Measurements from ENCODE around the gene ZNF853.
A peak's percentile ranks its signal among the peaks of the same experiment; 100 is the strongest.
"Not testable (repeated sequence)": the region's sequence is repeated elsewhere in the genome, so short reads cannot be mapped to it uniquely, and the experiment has no call there.

The ZNF853 gene

DNA sequence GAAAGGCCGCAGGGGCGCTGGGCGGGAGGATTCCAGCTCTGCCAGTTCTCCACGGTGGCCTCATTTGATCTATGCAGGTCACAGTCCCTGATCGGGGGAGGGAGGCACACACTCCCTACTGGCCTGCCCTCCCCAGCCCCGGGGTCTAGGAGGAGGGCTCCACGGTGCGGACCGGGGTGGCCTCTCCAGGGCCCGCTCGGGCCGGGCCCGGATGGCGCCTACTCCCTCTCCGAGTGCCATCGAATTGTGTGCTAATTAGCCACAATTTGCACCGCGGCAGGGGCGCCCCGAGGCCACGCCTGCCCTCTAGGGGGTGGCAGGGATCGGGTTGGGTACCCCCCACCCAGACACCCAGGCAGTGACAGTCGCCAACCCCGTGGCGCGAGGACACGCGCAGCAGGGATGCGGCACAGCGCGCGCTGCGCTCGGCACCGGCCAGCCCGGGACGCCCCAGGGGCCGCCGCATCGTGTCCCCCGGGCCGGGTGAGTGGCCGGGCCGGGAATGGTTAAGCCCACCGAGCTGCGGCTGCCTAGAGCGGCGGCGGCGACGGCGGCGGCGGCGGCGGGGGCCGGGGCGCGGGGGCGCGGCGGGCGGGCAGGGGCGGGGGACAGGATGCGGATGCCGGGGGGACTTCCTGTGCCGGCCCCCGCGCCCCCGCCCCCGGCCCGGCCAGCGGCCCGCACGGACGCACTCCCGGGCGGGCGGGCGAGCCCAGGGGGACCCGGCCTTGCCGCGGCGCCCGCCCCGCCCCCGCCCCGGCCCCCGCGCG is at the start of gene ZNF853:
TSS of gene ZNF853 (plus strand) at position 658 of the 770 bp plus-strand sequence. CDS start 565 bp downstream, outside the sequence.
- no peak for DNase-seq (ENCODE audit: low read depth)

DNA sequence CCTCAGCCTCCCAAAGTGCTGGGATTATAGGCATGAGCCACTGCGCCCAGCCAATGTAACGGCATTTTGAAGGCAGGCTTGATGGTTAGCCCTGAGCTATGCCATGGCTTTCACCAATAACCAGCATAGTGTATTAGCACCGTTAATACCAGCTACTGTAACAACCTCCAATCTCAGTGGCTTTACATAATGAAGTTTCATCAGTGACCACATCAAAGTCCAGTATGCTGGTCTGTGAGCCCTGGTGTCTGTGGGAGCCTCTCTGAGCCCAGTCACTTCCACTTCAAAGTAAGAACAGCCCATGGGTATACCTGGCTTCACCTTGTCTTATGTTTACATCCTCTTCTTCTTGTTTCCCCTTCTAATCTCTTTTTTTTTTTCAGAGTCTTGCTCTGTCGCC is 49.8 kb upstream of the ZNF853 start:
- DNase-seq (ENCODE audit: low read depth): no peak

DNA sequence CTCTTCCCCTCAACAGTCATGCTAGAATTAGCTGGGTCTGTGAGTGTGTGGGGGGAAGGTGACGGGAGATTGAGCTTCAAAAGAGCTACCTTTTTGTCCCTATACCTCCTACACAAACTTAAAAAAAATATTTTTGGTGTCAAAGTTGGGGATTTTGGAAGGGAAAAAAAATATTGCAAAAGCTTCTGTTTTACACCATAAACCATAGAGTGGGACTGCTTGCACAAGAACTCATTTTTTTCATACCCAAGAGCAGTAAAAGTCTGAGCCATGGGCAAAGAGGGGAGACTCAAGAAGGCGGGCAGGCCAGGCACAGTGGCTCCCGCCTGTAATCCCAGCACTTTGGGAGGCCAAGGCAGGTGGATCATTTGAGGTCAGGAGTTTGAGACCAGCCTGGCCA is 47.5 kb upstream of the ZNF853 start:
- DNase-seq (ENCODE audit: low read depth): no peak

DNA sequence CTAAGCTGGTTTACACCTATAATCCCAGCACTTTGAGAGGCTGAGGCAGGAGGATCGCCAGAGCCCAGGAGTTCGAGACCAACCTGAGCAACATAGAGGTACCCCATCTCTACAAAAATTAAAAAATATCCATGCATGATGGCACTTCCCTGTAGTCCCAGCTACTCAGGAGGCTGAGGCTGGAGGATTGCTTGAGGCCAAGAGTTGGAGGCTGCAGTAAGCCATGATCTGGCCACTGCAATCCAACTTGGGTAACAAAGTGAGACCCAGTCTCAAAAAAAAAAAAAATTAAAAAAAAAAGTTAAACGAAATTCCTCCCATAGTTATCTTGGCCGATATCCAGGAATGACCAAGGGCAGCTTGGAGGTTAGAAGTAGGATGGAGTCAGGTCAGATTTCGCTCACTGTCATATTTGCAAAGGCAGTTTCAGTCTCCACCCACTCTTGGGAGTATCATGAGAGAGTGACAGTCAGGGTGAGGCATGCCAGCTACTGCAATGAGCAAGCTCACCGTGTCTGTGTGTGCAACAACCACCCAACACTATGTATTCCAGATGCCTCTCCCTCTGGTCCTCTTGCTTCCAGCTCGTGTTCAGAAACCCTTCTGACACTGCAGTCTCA is 44.1 kb upstream of the ZNF853 start:
- DNase-seq (ENCODE audit: low read depth): no peak

DNA sequence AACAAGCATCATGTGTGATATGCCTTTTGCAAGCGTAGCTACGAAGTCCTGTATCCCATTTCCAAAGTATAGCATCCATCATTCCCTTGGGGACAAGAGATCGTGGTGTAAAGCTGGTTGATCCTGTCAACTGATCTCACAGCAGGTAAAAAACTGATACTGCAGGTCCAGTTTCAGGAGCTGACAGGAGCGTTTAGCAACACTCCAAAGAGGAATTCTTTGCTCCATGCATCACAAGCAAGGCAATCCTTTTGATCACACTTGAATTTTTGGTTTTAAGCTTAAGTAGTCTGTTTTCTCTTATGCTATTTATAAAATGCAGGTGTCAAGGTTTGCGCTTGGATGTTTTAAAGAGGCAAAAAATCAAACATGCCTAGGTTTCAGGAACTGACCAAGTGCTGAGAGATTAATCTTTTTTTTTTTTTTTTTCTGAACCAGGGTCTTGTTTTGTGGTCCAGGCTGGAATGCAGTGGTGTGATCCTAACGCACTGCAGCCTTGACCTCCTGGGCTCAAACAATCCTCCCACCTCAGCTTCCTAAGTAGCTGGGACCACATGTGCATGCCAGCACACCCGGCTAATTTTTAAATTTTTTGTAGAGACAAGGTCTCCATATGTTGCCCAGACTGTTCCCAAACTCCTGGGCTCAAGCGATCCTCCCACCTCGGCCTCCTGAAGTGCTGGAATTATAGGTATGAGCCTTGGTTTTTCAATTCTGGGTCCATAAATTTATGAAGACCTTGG is 40.0 kb upstream of the ZNF853 start:
- no peak for DNase-seq (ENCODE audit: low read depth)

DNA sequence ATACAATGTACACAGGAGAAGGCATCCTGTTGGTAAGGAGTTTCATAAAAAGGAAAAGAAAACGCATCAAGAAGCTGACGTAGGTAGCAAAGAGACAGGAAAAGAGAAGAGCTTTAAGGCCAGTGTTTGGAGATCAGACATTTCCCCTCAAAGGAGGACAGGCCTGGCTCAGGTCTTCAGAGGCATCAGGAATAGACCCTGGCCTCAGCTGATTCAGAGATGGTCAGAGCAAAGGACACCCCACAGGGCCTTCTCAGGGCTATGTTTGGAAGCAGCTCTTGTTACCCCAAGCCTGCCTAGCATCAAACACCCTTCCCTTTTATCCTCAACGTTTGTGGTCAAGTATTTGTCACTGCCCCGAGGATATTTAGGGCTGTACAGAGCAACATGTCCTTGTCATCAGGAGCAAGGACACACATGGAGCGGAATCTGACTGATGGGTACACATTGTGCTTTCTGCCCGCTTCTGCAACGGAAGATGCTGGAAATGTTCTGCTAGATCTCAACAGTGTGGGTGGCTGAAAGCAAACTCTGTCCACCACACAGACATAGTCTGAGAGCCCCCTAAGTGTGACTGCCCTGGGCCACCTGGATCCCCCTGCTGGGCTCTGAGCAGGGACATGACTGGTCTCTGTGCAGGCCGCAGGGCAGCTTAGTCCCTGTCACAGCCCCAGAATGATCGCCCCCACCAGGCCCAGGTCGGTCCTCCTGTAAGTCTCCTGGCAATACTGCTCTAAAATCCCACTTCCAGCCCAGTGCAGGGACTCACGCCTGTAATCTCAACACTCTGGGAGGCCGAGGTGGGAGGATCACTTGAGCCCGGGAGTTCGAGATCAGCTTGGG is 39.2 kb upstream of the ZNF853 start:
- no peak for DNase-seq (ENCODE audit: low read depth)

DNA sequence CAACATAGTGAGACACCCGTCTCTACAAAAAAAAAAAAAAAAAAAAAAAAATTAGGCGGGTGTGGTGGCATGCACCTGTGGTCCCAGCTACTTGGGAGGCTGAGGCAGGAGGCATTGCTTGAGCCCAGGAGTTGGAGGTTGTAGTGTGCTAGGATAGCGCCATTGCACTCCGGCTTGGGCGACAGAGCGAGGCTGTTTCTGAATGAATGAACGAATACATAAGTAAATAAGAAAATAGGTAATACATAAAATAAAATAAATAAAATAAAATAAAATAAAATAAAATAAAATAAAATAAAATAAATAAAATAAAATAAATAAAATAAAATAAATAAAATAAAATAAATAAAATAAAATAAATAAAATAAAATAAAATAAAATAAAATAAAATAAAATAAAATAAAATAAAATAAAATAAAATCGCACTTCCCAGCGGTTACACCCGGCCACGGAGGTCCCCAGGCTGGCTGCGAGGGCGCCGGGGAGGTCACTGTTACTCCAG is 38.5 kb upstream of the ZNF853 start:
- DNase-seq (ENCODE audit: low read depth): not testable (repeated sequence)

DNA sequence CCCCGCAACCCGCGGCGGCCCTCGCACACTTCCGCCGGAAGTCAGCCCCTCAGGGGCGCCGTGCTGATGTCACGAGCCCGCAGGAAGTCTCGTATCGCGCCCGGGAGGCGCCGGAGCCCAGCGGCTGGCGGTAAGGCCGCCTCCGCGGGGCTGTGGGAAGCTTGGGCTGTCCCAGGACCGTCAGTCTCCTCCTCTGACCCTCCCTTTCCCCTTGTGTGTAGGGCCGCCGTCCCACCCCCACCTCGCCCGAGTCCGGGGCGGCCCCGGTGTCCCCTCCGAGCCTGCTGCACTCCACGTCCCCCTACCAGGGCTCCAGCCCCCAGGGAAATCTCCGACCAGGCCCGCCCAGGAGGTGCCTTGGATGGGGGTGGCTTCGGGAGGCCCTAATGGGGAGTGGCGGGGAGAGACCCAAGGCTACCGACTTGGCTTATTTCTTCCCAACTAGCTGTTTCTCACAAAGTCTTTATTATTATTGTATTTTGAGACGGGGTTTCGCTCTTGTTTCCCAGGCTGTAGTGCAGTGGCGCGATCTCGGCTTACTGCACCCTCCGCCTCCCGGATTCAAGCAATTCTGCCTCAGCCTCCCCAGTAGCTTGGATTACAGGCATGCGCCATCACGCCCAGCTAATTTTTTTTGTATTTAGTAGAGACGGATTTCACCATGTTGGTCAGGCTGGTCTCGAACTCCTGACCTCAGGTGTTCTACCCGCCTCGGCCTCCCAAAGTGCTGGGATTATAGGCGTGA is 37.9 kb upstream of the ZNF853 start, which contains the start of gene ZDHHC4:
TSS of gene ZDHHC4 (plus strand) at position 86 of the 745 bp plus-strand sequence. CDS start 3,108 bp downstream, outside the sequence.
- DNase-seq (ENCODE audit: low read depth): peak; percentile 58

DNA sequence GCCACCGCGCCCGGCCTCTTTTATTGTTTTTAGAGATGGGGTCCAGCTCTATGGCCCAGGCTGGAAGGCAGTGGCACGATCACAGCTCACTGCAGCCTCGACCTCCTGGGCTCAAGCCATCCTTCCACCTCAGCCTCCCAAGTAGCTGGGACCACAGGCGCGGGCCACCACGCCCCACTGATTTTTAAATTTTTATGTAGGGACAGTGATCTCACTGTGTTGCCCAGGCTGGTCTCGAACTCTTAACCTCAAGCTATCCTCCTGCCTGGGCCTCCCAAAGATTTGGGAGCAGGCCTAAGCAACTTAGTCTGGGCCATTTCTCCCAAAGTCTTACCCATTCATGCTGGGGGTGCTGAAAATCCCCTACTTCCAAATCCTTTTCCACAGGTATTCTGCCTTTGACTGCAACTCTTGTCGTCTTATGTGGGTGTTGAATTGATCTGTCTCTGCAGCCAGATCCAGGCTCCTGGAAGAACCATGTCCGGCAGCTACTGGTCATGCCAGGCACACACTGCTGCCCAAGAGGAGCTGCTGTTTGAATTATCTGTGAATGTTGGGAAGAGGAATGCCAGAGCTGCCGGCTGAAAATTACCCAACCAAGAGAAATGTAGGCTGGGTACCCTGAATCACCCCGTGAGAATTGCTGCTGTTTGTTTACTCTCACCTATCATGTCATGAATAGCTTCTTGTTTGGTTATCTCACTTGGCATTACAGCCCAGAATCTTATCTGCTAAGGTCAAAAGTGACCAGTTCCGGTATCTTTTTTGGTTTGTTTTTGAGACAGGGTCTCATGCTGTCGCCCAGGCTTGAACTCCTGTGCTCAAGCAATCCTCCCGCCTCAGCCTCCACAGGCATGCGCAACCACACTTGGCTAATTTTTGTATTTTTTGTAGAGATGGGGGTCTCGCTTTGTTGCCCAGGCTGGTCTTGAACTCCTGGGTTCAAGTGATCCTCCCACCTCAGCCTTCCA is 37.0 kb upstream of the ZNF853 start:
- DNase-seq (ENCODE audit: low read depth): no peak

DNA sequence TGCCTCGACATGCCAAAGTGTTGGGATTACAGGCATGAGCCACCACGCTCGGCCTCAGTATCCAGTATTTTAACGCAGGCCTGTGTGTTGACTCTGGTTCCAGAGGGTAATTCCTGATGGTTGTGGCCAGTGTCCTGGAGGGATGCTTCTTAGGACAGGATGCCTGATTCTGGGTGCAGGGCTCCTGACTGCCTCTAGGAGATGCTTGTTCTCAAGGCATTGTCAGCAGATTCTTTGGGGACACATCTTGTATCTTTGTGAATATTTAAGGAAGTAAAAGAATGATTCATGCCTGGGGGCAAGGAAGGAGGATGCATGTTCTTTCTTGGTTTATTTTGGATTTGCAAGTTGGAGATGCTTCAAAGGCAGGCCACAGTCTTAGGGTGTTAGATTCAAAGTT is 36.0 kb upstream of the ZNF853 start:
- no peak for DNase-seq (ENCODE audit: low read depth)

DNA sequence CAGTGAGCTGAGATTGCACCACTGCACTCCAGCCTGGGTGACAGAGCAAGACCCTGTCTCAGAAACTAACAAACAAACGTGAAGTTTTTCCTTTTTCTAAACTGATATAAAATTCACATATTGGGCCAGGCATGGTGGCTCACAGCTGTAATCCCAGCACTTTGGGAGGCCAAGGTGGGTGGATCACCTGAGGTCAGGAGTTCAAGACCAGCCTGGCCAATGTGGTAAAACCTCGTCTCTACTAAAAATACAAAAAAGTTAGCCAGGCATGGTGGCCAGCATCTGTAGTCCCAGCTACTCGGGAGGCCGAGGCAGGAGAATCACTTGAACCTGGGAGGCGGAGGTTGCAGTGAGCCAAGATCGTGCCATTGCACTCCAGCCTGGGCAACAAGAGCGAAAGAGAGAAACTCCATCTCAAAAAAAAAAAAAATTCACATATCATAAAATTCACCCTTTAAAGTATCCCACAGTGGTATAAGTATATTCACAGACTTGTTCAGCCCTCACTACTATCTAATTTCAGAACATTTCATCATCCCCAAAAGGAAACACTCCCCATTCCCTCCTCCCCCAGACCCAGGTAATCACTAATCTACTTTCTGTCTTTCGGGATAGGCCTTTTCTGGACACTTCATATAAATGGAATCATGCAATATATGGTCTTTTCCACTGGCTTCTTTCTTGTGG is 29.5 kb upstream of the ZNF853 start:
- not testable (repeated sequence) for DNase-seq (ENCODE audit: low read depth)

DNA sequence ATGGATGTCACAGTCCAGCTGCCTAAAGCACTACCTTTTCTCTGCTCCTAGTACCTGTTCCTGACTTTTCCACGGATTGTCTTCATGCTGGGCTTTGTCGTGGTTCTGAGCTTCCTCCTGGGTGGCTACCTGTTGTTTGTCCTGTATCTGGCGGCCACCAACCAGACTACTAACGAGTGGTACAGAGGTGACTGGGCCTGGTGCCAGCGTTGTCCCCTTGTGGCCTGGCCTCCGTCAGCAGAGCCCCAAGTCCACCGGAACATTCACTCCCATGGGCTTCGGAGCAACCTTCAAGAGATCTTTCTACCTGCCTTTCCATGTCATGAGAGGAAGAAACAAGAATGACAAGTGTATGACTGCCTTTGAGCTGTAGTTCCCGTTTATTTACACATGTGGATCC is 26.8 kb upstream of the ZNF853 start:
- no peak for DNase-seq (ENCODE audit: low read depth)

DNA sequence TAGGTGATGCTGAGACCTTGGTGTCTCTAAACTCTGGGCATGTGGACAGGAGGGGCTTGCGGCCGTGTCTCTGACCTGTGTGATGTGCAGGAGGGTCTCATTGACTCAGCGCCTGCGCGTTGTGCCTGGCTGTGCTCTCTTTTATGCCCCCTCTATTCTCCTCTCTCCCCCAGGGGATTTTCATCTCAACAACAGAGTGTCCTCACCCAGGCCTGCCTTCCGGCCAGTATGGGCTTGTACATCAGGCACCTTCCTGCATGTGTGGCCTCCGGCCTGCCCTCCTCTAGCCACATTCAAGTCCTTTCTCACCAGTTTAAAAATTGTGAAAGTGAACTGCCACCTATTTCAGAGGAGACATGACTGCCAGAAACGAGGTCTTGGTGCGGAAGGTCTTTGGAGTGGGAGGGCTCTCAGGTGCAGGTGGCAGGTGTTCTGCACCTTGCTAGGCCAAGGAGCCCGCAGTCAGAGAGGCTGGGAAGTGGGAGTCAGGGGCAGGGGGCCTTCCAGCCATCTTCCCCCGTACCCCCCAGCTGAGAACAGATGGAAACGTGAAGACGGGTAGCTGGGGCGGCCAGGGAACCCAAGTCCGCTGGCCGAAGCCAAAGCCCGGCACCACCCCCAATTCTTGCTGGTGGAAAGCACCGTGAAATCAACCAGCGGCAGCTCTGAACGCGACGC is 26.1 kb upstream of the ZNF853 start:
- DNase-seq (ENCODE audit: low read depth): no peak

DNA sequence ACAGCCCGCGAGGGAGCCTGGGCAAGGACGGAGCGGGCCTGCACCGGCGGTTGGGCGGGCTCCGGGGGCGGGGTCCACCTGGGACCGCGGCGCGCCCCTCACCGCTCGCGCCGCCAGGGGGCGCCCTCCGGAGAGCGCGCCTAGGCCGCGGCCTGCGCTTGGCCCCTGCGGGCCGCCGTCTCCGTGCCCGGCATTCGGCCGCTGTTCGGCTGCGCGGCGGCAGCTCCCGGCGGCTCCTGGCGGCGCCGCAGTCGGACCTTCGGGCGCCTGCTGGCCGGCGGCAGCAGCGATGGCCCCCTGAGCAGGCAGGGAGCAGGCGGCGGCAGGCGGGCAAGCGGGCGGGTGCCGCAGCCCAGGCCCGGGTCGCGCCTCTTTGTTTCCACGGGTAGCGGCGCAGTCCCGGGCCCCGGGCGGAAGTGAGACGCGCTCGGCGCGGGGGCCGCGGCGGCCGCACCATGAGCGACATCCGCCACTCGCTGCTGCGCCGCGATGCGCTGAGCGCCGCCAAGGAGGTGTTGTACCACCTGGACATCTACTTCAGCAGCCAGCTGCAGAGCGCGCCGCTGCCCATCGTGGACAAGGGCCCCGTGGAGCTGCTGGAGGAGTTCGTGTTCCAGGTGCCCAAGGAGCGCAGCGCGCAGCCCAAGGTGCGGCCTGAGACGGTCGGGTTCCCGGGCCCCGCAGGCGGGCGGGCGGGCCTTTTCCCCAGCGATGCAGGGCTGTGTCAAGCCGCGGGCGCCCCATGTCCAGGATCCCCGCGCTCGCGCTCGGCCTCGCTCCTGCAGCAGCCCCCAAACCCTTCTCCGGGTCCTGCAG is 25.4 kb upstream of the ZNF853 start, which contains the start of gene INTS15:
TSS of gene INTS15 (plus strand) at position 193 of the 816 bp plus-strand sequence. CDS start at position 456, 263 bp downstream.
- peak; percentile 36 for DNase-seq (ENCODE audit: low read depth)

DNA sequence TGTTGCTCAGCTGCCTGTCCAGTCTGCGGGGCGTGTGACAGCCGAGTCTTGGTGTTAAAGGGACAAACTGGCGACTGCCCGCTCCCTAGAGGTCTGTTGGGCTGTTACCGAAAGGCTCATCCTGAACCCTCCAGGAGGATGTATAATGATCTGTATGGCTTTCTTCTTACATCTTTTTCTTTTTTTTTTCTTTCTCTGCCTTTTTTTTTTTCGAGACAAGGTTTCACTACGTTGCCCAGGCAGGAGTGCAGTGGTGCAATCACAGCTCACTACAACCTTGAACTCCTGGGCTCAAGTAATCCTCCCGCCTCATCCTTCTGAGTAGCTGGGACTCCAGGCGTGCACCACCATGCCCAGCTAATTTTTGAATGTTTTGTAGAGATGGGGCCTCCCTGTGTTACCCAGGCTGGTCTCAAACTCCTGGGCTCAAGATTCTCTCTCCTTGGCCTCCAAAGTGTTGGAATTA is 24.7 kb upstream of the ZNF853 start:
- no peak for DNase-seq (ENCODE audit: low read depth)

DNA sequence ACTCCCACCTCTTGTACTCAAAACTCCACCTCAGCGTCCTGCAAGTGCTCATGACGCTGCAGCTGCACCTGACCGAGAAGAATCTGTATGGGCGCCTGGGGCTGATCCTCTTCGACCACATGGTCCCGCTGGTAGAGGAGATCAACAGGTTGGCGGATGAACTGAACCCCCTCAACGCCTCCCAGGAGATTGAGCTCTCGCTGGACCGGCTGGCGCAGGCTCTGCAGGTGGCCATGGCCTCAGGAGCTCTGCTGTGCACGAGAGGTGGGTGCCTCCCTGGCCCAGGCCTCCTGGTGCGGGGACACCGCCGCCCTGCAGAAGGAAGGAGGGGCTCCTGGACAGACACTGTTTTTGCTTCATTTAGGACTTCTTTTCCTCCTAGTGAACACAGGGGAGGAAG is 15.3 kb upstream of the ZNF853 start:
- DNase-seq (ENCODE audit: low read depth): no peak

DNA sequence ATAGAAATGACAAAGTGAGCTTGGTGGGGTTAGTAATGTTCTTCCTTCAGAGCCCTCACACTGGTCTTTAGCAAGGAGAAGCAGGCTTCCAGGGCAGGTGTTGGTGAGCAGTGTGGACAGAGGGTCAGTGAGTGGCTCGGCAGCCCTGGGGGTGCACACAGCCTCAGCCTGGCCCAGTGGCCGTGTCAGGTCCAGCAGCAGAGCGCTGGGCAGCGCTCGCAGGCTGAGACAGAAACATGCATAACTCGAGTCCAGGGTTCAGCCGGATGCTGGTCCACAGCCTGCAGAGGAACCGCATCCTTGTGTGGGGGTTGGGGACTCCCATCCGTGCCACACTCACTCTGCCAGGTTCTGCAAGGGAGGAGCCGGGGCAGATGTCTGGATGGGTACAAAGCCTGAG is 11.0 kb upstream of the ZNF853 start:
- DNase-seq (ENCODE audit: low read depth): no peak
